DND-41 (cell line): ENCODE results near the gene CALN1.

Source experiments
- EZH2 ChIP-seq: IDR thresholded peaks from 3 replicates; pipeline ENCODE4 v1.6.1; 2012; ENCODE audit warnings: borderline replicate concordance, low read depth, mild to moderate bottlenecking, moderate library complexity, low read length, inconsistent platforms; ENCODE audit not compliant: severe bottlenecking
- TF ChIP-seq, protein P1 (sequence below): IDR thresholded peaks from 2 replicates; pipeline ENCODE4 v1.5.1; 2012; ENCODE audit warnings: borderline replicate concordance, low read length, moderate library complexity, mild to moderate bottlenecking; ENCODE audit not compliant: poor library complexity, severe bottlenecking; ENCODE audit errors: extremely low read depth

DNA sequence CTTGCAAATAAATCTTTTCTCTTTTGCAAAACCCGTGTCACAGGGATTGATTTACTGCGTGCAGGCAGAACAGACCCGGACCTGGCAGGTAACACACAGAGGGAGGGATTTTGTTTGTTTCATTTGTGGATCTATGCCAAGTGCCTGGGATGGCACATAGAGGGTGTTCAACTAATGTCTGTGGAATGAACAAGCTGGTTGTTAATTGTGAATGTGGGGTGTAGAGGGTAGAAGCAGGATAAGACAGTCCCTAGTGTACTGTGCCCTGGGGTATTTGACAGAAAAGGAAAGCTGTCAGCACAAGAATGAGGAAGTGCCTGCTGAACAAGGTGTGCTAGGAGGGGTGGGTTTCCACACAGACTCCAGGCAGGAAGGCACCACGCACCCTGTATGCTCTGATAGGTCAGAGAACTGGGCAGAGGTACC, 331.8 kb downstream of the CALN1 start:
- TF ChIP-seq, protein P1, sequence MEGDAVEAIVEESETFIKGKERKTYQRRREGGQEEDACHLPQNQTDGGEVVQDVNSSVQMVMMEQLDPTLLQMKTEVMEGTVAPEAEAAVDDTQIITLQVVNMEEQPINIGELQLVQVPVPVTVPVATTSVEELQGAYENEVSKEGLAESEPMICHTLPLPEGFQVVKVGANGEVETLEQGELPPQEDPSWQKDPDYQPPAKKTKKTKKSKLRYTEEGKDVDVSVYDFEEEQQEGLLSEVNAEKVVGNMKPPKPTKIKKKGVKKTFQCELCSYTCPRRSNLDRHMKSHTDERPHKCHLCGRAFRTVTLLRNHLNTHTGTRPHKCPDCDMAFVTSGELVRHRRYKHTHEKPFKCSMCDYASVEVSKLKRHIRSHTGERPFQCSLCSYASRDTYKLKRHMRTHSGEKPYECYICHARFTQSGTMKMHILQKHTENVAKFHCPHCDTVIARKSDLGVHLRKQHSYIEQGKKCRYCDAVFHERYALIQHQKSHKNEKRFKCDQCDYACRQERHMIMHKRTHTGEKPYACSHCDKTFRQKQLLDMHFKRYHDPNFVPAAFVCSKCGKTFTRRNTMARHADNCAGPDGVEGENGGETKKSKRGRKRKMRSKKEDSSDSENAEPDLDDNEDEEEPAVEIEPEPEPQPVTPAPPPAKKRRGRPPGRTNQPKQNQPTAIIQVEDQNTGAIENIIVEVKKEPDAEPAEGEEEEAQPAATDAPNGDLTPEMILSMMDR: no peak
- no peak for TF ChIP-seq EZH2
